Panc1 (cell line): Measurements from ENCODE around the gene SH3TC2. TPM values are rescaled to one million over a fixed set of nuclear protein-coding genes. Genes with fewer than 3 reads are reported as not detected.
A peak's percentile ranks its signal among the peaks of the same experiment; 100 is the strongest.

ENCODE experiments used
- ATAC-seq: fragments of 200-7000 bp; cut with Tn5 transposase; 2 replicates; pipeline ENCODE4 v1.9.1; 2020; ENCODE audit warnings: mild to moderate bottlenecking, moderate library complexity
- BruUV-seq: library from RNA; stranded (reverse); fragments of 400-500 nt; replicated peaks from 2 replicates; lab custom pipeline; 2021; lab: Mats Ljungman, UMichigan
- CTCF ChIA-PET: fragments of 300-600 bp; sonication (Branson Sonifier 250); formaldehyde crosslinking; loops from one replicate; lab custom pipeline; 2022; ENCODE audit warnings: antibody characterized with exemption; lab: Charles Lee
- POLR2A ChIA-PET: fragments of 300-600 bp; sonication (Branson Sonifier 250); formaldehyde crosslinking; loops from one replicate; lab custom pipeline; 2022; ENCODE audit warnings: antibody characterized with exemption; lab: Charles Lee
- DNase-seq: peaks from one replicate; pipeline ENCODE4 v3.0.0-alpha.2; 2010; ENCODE audit warnings: low read depth, low spot score
- H3K27ac ChIP-seq: 2 replicates; pipeline ENCODE4 v1.5.1; 2011; ENCODE audit warnings: mild to moderate bottlenecking, low read length, inconsistent platforms
- H3K27me3 ChIP-seq: fragments of 200-500 bp; sonication (Bioruptor generic); 2 replicates; pipeline ENCODE4 v1.6.0; 2014; ENCODE audit warnings: low read length, inconsistent platforms; ENCODE audit not compliant: control insufficient read depth, insufficient read depth
- H3K36me3 ChIP-seq: fragments of 200-500 bp; sonication (Bioruptor generic); 2 replicates; pipeline ENCODE4 v1.5.1; 2014; ENCODE audit warnings: inconsistent platforms, mild to moderate bottlenecking, low read length, moderate library complexity; ENCODE audit not compliant: control insufficient read depth, insufficient read depth
- H3K4me1 ChIP-seq: 2 replicates; pipeline ENCODE4 v1.5.1; 2011; ENCODE audit warnings: inconsistent platforms, mild to moderate bottlenecking, low read length, moderate library complexity; ENCODE audit not compliant: control insufficient read depth, insufficient read depth
- H3K4me3 ChIP-seq, 2 experiments: 2 replicates each; pipeline ENCODE4 v1.5.1; 2011 to 2012; ENCODE audit warnings: low read depth in 2 of 2, low read length in 2 of 2, mild to moderate bottlenecking in 2 of 2, inconsistent platforms in 1 of 2, moderate library complexity in 1 of 2
- H3K9me3 ChIP-seq: fragments of 200-500 bp; sonication (Bioruptor generic); 2 replicates; pipeline ENCODE4 v1.5.1; 2014; ENCODE audit warnings: low read depth, mild to moderate bottlenecking, inconsistent platforms, low read length, moderate library complexity; ENCODE audit not compliant: control insufficient read depth, insufficient read depth
- POLR2AphosphoS5 ChIP-seq: IDR thresholded peaks from 2 replicates; pipeline ENCODE4 v1.6.1; 2012; ENCODE audit warnings: mild to moderate bottlenecking, low read depth, low read length, moderate library complexity
- SIN3A ChIP-seq: IDR thresholded peaks from 2 replicates; pipeline ENCODE4 v1.6.1; 2012; ENCODE audit warnings: low read depth, mild to moderate bottlenecking, low read length, moderate library complexity, borderline replicate concordance; ENCODE audit not compliant: insufficient read depth
- TCF7L2 ChIP-seq: IDR thresholded peaks from 2 replicates; pipeline ENCODE4 v1.6.1; 2011; ENCODE audit warnings: mild to moderate bottlenecking, low read depth, low read length, inconsistent platforms
- in situ Hi-C: cut with HindIII; loops from 2 replicates; pipeline ENCODE4 v1.10.0; 2016; ENCODE audit warnings: low sequenced_read_pairs, low pct_unique_long_range_greater_than_20kb
- intact Hi-C: fragments of 100-400 bp; cut with micrococcal nuclease; formaldehyde crosslinking; loops from one replicate; pipeline ENCODE4 v1.10.0; 2022; ENCODE audit not compliant: unreplicated experiment
- total RNA-seq: library from RNA; stranded (reverse); gene quantifications from one replicate; pipeline ENCODE4 v1.2.1, GENCODE V29; 2021; ENCODE audit not compliant: unreplicated experiment
- TF ChIP-seq, protein P1 (sequence below): fragments of 450-650 bp; IDR thresholded peaks from 2 replicates; pipeline ENCODE4 v1.5.1; 2017; ENCODE audit warnings: mild to moderate bottlenecking
- TF ChIP-seq, protein P2 (sequence below), 2 experiments: IDR thresholded peaks; 2 replicates each; pipeline ENCODE4 v1.6.1; 2011 to 2012; ENCODE audit warnings: low read depth in 2 of 2, control low read depth in 1 of 2, low read length in 1 of 2, mild to moderate bottlenecking in 1 of 2, moderate library complexity in 1 of 2; ENCODE audit not compliant: insufficient read depth in 1 of 2

Gene SH3TC2
- total RNA-seq, 1 experiment from 2014 or later: 0.33 TPM

- H3K36me3 ChIP-seq: no peaks in the 10 kb centered on the region
- H3K27ac ChIP-seq: no peak overlapping the region
- H3K9me3 ChIP-seq: no peaks in the 10 kb centered on the region
- DNase-seq (no peak), ATAC-seq (no peak)
- TF ChIP-seq, protein P1, sequence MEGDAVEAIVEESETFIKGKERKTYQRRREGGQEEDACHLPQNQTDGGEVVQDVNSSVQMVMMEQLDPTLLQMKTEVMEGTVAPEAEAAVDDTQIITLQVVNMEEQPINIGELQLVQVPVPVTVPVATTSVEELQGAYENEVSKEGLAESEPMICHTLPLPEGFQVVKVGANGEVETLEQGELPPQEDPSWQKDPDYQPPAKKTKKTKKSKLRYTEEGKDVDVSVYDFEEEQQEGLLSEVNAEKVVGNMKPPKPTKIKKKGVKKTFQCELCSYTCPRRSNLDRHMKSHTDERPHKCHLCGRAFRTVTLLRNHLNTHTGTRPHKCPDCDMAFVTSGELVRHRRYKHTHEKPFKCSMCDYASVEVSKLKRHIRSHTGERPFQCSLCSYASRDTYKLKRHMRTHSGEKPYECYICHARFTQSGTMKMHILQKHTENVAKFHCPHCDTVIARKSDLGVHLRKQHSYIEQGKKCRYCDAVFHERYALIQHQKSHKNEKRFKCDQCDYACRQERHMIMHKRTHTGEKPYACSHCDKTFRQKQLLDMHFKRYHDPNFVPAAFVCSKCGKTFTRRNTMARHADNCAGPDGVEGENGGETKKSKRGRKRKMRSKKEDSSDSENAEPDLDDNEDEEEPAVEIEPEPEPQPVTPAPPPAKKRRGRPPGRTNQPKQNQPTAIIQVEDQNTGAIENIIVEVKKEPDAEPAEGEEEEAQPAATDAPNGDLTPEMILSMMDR: no peak
- POLR2A ChIA-PET: no interaction called here
- in situ Hi-C loops: no loop called here
- no peaks in the 10 kb centered on the region for H3K4me1 ChIP-seq
- intact Hi-C loops: loop anchor here (10.0 kb wide), 3 partner anchors 121 to 581 kb away; partner anchors contain the start of gene ADRB2
- H3K4me3 ChIP-seq: no peak overlapping the region
- CTCF ChIA-PET: interaction anchor here (1.2 to 2.7 kb wide), 4 partner anchors 9 to 304 kb away, joined by 3 to 34 read pairs (median 7); no protein-coding TSS in a partner anchor
- BruUV-seq: no TSS peak
- H3K27me3 ChIP-seq: no peaks in the 10 kb centered on the region
These were observed 26.7 kb downstream of the SH3TC2 start for GRCh38 chr5:149036168-149036567.

DNA sequence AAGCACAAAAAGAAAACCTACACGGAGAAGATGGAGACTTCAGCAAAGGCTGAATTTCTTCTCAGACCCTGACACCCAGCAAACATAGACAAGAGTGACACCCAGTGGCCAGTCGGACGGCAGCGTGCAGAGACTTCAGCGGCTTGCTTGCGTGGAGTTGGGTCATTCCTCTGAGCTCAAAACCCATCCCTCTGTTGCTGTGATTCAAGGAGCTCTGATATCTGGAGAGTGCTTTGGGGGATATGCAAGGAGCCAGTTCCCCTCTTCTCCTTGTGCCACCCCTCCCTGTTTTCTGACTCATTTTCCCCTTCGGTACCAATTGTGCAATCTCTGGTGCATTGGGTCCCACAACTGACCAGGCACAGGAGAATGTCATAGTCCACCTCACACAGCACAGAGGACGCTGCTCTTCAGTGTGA lies 27.5 kb downstream of the SH3TC2 start:
- TF ChIP-seq, protein P1: peak; percentile 91
- no peak for TF ChIP-seq POLR2AphosphoS5
- H3K4me1 ChIP-seq: no peaks in the 10 kb centered on the region
- H3K4me3 ChIP-seq: no peak overlapping the region
- BruUV-seq: no TSS peak
- no peak overlapping the region for H3K27ac ChIP-seq
- DNase-seq: peak; percentile 71
- POLR2A ChIA-PET: no interaction called here
- H3K27me3 ChIP-seq: no peaks in the 10 kb centered on the region
- no peaks in the 10 kb centered on the region for H3K36me3 ChIP-seq
- CTCF ChIA-PET: interaction anchor here (0.5 to 2.7 kb wide), 14 partner anchors 9 to 662 kb away, joined by 3 to 34 read pairs (median 3); no protein-coding TSS in a partner anchor
- H3K9me3 ChIP-seq: no peaks in the 10 kb centered on the region
- intact Hi-C loops (loop anchor here (1.0 to 10.0 kb wide), 6 partner anchors 79 to 581 kb away; partner anchors contain the start of gene ADRB2), in situ Hi-C loops (no loop called here)
- peak; percentile 98 for ATAC-seq

DNA sequence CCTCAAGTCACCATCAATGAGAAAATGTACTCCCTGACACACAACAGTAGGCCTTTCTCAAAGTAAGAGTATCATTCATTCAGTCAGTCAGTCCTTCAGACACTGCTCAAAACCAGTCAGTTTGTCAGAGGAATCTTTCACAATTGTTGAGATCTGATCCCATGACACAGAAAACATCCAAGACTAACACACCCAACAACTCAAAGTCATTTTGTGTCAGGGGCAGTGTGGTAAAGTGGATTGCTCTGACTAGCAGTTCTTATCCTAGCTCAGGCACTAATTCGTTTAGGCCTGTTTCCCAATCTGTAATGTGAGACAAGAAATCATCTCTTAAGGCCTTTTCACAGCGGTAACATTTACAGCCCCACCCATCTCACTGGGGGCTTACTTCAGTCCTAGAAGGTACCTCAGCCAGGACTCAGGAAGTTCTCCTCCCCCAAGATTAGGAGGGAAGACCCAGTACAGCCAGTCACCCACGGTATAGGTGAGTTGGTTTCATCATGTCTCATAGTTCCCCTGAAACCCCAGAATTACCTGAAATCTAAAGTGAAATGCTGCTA lies 31.9 kb downstream of the SH3TC2 start:
- in situ Hi-C loops (no loop called here), intact Hi-C loops (loop anchor here (10.0 kb wide), 3 partner anchors 116 to 576 kb away; partner anchors contain the start of gene ADRB2)

More for the DNA sequence above, 31.9 kb downstream of the SH3TC2 start:
- ChIA-PET CTCF (no interaction called here), POLR2A (no interaction called here)
- Histone ChIP-seq H3K9me3 (no peaks in the 10 kb centered on the region), H3K4me3 (no peak overlapping the region), H3K27me3 (no peaks in the 10 kb centered on the region), H3K4me1 (no peaks in the 10 kb centered on the region), H3K36me3 (no peaks in the 10 kb centered on the region), H3K27ac (no peak overlapping the region)
- TF ChIP-seq POLR2AphosphoS5 (no peak), SIN3A (no peak), TCF7L2 (no peak)
- TF ChIP-seq, protein P2, sequence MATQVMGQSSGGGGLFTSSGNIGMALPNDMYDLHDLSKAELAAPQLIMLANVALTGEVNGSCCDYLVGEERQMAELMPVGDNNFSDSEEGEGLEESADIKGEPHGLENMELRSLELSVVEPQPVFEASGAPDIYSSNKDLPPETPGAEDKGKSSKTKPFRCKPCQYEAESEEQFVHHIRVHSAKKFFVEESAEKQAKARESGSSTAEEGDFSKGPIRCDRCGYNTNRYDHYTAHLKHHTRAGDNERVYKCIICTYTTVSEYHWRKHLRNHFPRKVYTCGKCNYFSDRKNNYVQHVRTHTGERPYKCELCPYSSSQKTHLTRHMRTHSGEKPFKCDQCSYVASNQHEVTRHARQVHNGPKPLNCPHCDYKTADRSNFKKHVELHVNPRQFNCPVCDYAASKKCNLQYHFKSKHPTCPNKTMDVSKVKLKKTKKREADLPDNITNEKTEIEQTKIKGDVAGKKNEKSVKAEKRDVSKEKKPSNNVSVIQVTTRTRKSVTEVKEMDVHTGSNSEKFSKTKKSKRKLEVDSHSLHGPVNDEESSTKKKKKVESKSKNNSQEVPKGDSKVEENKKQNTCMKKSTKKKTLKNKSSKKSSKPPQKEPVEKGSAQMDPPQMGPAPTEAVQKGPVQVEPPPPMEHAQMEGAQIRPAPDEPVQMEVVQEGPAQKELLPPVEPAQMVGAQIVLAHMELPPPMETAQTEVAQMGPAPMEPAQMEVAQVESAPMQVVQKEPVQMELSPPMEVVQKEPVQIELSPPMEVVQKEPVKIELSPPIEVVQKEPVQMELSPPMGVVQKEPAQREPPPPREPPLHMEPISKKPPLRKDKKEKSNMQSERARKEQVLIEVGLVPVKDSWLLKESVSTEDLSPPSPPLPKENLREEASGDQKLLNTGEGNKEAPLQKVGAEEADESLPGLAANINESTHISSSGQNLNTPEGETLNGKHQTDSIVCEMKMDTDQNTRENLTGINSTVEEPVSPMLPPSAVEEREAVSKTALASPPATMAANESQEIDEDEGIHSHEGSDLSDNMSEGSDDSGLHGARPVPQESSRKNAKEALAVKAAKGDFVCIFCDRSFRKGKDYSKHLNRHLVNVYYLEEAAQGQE (IDR thresholded peaks at IDR 0.05; ENCODE audit: insufficient read depth in 1 of 2, low read depth in 2 of 2, low read length in 1 of 2): no peak
- TF ChIP-seq, protein P1: no peak
- BruUV-seq: no TSS peak
- DNase-seq (no peak), ATAC-seq (no peak)
